Right kidney (tissue), 1 donor: ENCODE results near the gene SPTBN4.
"Not testable (repeated sequence)": the region's sequence is repeated elsewhere in the genome, so short reads cannot be mapped to it uniquely, and the experiment has no call there.

Experiments used
- DNase-seq: peaks from one replicate; pipeline ENCODE4 v3.0.0-alpha.2; 2016

The SPTBN4 gene

DNA sequence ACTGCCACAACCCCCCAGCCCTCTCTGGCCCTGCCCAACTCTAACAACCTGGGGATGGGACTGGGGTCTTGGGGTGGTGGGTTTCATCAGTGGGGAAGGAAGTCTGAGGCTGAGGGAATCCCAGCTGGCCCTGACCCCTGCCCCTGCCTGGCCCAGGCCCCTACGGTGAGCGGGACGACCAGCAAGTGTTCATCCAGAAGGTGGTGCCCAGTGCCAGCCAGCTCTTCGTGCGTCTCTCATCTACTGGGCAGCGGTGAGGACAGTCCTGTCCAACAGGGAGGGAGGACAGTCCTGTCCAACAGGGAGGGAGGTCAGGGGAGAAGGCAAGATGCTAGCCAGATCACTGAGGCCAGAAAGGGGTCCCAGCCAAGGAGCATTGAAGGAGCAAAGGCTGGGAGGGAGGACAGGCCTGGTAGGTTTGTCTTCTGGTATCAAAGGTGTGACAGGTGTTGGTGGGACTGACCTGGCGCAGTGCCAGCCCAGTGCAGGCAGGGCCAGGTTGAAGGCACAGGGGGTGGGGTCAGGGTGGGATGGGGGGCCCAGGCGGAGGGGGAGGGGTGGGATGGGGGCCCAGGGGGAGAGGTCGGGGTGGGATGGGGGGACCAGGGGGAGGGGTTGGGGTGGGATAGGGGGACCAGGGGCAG is 122.2 kb downstream of the SPTBN4 start:
- no peak for DNase-seq

DNA sequence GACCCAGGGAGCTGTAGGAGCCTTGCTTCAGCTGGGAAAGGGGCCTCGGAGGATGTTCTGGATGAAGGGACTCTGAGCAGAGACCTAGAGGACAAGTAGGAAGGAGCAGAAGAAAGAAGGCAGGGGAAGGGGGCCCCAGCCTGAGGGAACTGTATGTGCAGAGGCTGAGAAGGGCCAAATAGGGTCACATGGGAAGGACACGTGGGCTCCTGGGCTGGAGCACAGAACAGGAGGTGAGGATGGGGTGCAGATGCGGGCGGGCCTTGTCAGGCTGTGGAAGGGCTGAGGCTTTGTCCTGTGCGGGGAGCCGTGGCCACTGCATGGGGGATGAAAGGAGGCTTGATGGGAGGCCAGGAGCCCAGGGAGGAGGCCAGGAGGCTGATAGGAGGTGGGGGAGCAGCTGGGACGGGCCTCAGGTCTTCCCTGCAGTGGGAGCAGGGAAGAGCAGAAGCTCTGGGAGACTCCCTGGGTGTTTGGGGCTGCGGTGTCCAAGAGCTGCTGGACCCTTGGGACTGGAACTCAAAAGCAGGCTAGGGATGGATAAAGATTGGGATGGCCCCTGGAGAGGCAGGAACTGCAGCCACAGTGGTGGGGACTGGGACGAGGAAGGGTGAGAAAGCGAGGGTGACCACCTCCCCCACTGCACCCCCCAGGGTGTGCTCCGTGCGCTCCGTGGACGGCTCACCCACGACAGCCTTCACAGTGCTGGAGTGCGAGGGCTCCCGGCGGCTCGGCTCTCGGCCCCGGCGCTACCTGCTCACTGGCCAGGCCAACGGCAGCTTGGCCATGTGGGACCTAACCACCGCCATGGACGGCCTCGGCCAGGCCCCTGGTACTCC is 123.0 kb downstream of the SPTBN4 start:
- no peak for DNase-seq

- no peak for DNase-seq
These were observed 123.9 kb downstream of the SPTBN4 start for GRCh38 chr19:40590464-40591265.

DNA sequence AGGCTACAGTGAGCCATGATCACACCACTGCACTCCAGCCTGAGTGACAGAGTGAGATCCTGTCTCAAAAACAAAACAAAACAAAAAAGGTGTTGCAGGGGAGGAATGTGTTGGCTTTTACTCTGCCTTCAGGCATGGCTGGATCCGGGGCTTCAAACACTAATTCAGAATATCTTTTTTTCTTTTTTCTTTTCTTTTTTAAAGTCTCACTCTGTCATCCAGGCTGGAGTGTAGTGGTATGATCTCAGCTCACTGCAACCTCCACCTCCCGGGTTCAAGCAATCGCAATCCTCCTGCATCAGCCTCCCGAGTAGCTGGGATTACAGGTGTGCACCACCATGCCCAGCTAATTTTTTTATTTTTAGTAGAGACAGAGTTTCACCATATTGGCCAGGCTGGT is 124.9 kb downstream of the SPTBN4 start:
- DNase-seq = not testable (repeated sequence)

DNA sequence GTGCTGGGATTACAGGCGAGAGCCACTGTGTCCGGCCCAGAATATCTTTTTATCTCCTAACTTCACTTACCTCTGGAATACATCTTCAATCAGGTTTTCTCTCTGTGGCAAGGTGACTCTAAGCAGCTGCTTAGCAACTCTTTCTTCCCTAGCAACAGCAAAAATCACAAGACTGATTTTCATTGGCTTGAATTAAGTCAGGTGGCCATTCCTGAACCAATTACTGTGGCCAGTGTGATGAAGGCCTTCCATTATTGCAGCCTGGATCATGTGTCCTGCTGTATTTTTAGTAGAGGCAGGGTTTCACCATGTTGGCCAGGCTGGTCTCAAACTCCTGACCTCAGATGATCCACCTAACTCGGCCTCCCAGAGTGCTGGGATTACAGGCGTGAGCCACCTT is 125.4 kb downstream of the SPTBN4 start:
- DNase-seq = no peak

- no peak for DNase-seq
These were observed 127.5 kb downstream of the SPTBN4 start for GRCh38 chr19:40594255-40594654.

DNA sequence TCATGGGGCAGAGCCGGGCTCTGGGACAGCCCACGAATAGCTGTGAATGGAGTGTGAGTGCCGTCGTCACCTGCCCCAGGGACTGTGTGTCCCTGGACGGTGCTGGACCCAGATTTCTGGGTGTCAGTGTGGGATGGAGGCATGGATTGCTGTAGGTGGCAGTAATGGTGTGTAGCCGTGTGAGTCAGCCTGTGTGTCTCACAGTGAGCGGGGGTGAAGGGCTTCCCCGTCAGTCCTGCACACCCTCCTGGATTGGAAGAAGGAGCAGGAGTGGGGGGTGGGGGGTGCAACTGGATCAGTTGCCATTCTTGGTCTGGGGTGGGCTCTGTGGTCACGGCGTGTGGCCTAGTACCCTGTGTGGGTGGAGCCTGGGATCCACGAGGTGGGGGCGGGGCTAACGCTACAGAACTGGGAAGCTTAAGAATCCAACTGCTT is 127.9 kb downstream of the SPTBN4 start:
- no peak for DNase-seq

DNA sequence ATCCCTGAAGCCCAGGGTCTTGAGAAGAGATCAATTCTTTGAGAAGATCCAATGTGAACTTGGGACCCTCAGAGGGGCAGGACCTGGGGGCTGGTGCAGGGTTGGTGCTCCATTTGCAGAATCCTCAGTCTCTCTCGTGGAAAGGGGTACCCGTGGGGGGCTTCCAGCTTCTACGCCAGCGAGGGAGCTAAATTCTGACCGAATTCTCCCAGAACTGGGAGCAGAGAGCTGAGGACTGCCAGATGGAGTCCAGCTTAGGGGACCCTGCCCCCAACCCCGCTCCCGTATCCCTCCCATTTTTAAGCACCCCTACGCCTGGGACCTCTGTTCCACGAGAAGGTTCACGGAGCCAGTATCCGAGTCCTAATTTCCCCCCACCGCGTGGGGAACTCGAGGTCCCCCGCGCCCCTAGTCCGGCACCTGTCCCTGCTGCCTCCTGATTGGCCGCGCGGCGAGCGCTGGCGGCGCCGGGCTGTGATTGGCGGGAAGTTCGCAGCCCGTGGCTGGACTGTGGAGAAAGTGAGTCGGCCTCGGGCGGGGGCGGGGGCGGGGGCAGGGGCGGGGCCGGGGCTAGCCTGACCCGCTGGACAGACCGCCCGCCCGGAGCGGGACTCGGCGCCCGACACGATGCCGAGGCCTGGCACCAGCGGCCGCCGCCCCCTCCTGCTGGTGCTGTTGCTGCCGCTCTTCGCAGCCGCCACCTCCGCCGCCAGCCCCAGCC is 130.0 kb downstream of the SPTBN4 start:
- DNase-seq = peak; percentile 48

DNA sequence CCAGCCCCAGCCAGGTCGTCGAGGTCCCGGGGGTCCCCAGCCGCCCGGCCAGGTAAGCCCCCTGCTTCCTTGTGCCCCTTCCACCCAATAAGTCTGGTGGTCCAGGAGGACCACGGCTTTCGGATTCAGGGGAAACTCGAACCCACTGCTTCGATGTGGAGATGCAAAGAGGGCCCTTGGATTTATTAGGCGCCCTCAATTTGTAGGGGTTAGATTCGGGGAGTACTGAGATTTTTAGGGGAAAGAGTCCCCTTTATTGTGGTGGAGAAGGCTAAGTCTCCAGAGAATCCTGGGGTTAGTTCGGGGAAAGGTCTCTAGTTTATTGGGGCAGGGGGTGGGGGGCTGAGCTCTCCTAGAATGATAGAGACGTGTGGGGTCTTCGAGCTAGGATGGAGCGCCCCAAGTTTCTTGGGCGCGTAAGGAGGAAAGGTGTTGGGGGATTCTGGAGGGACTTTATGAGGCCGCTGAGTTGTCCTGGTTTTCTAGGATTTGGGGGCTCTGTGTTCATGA is 130.6 kb downstream of the SPTBN4 start:
- peak; percentile 39 for DNase-seq

GRCh38 chr19:40598121-40598917 is 131.5 kb downstream of the SPTBN4 start:
- DNase-seq = peak; percentile 94

DNA sequence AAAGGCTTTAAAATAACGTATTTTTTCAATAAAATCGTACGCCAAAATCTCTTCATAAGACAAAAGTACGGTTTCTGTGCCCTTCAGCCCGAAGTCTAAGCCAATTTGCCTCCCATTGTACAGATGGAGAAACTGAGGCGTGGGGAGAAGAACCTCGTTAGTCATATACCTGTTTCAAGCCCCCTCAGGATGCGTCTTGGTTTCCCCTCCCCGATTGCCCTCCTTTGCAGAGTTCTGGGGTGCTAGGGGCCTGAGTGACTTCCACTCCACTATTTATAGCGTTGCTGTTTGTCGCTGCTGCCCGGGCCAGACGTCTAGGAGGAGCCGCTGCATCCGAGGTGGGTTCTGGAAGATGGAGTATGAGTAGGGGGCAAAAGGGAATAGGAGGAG is 132.1 kb downstream of the SPTBN4 start:
- no peak for DNase-seq

DNA sequence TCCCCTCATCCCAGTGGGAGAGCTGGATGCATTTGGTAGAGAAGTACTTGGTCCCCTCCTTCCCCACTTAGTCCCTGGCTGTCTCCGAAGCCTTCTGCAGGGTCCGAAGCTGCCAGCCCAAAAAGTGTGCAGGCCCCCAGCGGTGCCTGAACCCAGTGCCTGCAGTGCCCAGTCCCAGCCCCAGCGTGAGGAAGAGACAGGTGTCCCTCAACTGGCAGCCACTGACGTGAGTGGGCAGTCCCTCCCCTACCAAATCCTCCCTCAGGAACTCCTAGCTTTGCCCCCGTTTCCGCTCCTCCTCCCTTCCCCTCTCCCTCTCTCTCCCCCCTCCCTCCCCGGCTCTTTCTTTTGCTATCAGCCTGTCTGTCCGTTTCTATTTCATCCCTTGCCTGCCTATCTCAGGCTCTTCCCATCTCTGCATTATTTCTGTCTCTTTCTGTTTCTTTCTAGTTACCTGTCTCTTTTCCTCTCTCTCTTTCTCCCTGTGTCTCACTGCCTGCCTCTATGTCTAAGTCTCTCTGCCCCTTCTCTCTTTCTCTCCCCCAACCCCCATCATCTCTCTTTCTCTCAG is 132.6 kb downstream of the SPTBN4 start:
- peak; percentile 48 for DNase-seq

DNA sequence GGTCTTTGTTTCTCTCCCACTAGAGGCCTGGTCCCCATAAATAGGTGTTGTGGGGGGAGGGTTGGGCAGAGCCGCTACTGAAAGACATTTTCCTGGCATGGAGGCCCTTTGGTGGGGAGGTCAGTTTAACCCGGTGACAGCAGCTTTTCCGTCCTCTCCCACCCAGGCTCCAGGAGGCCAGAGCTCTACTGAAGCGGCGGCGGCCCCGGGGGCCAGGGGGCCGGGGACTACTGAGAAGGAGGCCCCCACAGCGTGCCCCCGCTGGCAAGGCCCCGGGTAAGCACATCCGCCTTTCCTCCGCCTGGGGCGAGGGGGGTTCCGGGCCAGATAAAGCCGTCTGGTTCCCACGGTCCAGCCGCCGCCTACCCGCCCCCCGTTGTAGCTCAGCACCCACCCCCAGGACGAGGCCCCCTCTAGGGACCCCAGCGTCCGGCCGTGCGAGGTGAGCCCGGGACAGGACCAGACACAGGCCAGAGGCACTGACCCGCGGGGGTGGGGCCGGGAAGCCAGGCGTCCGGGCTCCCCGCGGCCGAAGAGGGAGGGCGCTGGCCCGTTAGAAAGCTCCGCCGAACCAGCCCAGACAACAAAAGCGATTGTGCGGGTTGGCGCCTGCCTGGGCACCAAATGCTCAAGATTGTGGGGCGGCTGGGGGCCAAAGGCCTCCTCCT is 133.2 kb downstream of the SPTBN4 start:
- peak; percentile 51 for DNase-seq

DNA sequence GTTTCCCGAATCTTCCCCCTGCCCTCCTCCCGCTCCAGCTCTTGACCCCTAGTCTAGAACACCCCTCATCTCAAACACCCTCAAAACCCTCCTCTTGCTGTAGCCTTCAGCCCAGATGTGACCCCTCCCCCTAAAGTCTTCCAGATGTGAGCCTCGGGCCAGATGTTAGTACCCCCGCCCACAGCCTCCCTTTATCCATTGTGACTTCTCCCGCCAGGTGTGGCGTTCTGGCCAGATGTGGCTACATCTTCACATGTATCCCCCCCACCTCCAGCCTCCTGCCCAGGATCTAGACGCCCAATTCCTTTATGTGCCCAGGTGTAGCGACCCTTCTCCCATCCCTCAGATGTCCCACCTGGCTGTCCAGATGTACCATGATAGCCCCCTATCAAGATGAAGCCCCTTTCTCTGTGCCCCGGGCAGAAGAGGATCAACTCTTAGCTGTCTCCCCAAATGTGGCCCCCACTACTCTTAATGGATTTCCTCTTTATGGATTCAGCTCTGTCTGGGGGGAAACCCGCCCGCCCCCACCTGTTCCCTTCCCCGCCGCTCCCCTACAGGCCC is 133.9 kb downstream of the SPTBN4 start:
- peak; percentile 34 for DNase-seq

GRCh38 chr19:40601134-40601974 is 134.6 kb downstream of the SPTBN4 start, which contains the start of gene LTBP4:
Gene LTBP4, plus strand, starts transcription at chr19:40601369. Its CDS starts 19 bp downstream, at chr19:40601388.
- peak; percentile 62 for DNase-seq

GRCh38 chr19:40603071-40603388 is 136.2 kb downstream of the SPTBN4 start:
- DNase-seq = no peak

DNA sequence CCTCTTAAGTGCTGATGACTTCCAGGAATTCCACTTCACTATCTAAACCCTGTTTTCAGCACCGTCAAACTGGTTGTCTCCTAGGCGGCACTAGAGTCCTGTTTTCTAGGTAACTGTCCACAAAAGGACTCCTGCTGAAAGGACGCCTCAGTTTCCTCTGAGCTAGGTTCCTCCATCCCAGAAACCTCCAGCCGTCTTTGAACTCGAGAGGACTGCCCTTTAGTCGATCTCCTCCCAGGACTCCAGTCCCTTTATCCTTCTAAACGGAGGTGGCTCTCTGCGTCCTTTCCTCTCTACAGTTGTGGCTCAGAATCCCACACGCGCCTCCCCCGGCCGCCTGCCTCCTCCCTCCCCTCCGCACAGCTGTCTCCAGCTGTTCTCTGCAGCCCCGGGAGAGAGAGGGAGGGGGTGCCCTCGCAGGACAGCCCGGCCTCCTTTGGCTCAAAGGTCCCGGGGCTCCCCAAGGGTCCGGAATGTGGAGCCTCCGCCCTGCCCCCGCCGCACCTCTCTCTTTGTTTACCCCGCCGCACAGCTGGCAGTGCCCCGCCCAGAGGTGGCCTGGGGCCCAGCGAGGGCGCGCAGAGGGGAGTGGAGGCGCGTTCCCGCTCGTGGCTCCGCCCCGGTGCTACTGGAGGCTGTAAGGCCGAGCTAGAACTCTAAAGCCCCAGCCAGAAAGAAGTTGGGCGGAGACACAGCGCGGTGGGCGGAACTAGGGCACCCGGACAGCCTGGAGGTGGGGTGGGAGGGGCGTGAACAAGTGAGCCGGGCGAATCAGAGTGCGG is 136.8 kb downstream of the SPTBN4 start:
- peak; percentile 95 for DNase-seq

- DNase-seq = no peak
These were observed 137.4 kb downstream of the SPTBN4 start for GRCh38 chr19:40604171-40604646.
